ENCODE results near the gene POLR2B. TPM values are rescaled to one million over a fixed set of nuclear protein-coding genes. Genes with fewer than 3 reads are reported as not detected.

Gene POLR2B
- total and polyA plus RNA-seq, 2 of the 8 experiments (the other 6 are each of a cell fraction or from before 2014, with no cell fraction given), result 59.3 to 115 TPM

DNA sequence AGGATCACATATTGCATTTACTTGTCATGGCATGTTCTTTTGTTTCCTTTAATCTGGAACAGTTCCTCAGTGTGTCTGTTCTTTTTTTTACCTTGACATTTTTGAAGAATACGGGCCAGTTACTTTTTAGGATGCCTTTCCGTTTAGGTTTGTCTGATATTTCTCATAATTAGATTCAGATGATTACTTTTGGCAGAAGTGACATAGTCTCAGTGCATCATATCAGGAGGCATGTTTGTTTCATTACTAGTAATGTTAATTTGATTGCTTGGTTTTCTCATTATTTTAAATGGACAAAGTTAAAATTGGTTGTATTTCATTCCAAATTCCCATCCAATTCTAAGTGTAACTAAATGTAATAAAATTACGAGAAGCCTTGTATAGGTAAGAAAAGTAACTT, 8.3 kb downstream of the POLR2B start:
- Histone ChIP-seq H3K36me3 (ENCODE audit: control insufficient read depth in 2 of 4, insufficient read depth in 4 of 4, low read length in 3 of 4) (peaks cover 0 to 53% (median 25%) of the 10 kb centered on the region in 4 experiments; a peak in 6 of 8 replicates), H4K91ac (replicated peaks; ENCODE audit: insufficient read length, low read length) (no peak overlapping the region), H3K23me2 (ENCODE audit: low read depth, low read length) (no peaks in the 10 kb centered on the region), H4K20me1 (replicated peaks in 1 of 2; ENCODE audit: control insufficient read depth in 1 of 2, insufficient read depth in 2 of 2, low read length in 2 of 2) (peaks cover 2 to 20% of the 10 kb centered on the region in 2 experiments), H3K4me3 (ENCODE audit: extremely low read depth in 1 of 4, insufficient read depth in 2 of 4, low read depth in 3 of 4, low read length in 4 of 4) (no peak overlapping the region), H3K4ac (replicated peaks; ENCODE audit: insufficient read length, low read depth, low read length) (no peak overlapping the region), H3K18ac (ENCODE audit: extremely low read depth, low read length) (no peak overlapping the region), H4K5ac (ENCODE audit: insufficient read length, low read depth, low read length) (no peak overlapping the region), H4K8ac (ENCODE audit: extremely low read depth, insufficient read depth, low read length) (no peak overlapping the region), H3K79me2 (ENCODE audit: control insufficient read depth in 1 of 2, insufficient read depth in 2 of 2, low read length in 2 of 2) (peaks cover 12 to 75% of the 10 kb centered on the region in 2 experiments), H3K27ac (ENCODE audit: low read depth, low read length) (no peak overlapping the region), H2BK20ac (ENCODE audit: low read length) (no peak overlapping the region), H2BK5ac (ENCODE audit: low read depth, low read length) (no peak overlapping the region), H2AK5ac (ENCODE audit: low read depth, low read length) (no peak overlapping the region), H3K27me3 (replicated peaks in 1 of 4; ENCODE audit: control insufficient read depth in 3 of 4, extremely low read depth in 1 of 4, insufficient read depth in 3 of 4, low read length in 3 of 4) (no peaks in the 10 kb centered on the region), H3K9me3 (ENCODE audit: insufficient read depth in 2 of 2, low read depth in 1 of 2, low read length in 1 of 2) (no peaks in the 10 kb centered on the region), H2BK120ac (replicated peaks; ENCODE audit: low read depth, low read length) (no peak overlapping the region), H2AFZ (ENCODE audit: low read length) (no peak overlapping the region), H3K79me1 (ENCODE audit: low read depth, low read length) (peaks cover 8% of the 10 kb centered on the region), H3K4me2 (ENCODE audit: insufficient read depth in 1 of 2, low read depth in 2 of 2, low read length in 2 of 2) (no peak overlapping the region), H2BK12ac (ENCODE audit: low read depth, low read length) (no peak overlapping the region), H3K9ac (replicated peaks in 1 of 4; ENCODE audit: extremely low read depth in 1 of 4, low read depth in 3 of 4, low read length in 3 of 4) (no peak overlapping the region), H2BK15ac (ENCODE audit: low read length) (no peak overlapping the region), H3K14ac (ENCODE audit: insufficient read length) (no peak overlapping the region), H3K4me1 (replicated peaks in 1 of 4; ENCODE audit: control insufficient read depth in 3 of 4, insufficient read depth in 4 of 4, low read length in 3 of 4) (no peaks in the 10 kb centered on the region), H3K23ac (ENCODE audit: insufficient read length) (no peak overlapping the region), H3K56ac (replicated peaks; ENCODE audit: insufficient read length, low read depth, low read length) (no peak overlapping the region)
- TF ChIP-seq SIRT6 (IDR thresholded peaks at IDR 0.05; ENCODE audit: low read length) (no peak), FOSL1 (IDR thresholded peaks at IDR 0.05; ENCODE audit: insufficient read depth, low read depth, low read length) (no peak), BACH1 (IDR thresholded peaks at IDR 0.05; ENCODE audit: low read length) (no peak), SP2 (IDR thresholded peaks at IDR 0.05; ENCODE audit: low read length) (no peak), TEAD4 (IDR thresholded peaks at IDR 0.05; ENCODE audit: low read depth, low read length) (no peak), MAFK (IDR thresholded peaks at IDR 0.05; ENCODE audit: low read depth, low read length) (no peak), EZH2 (IDR thresholded peaks at IDR 0.05; ENCODE audit: low read depth, low read length, severe bottlenecking) (no peak), RBBP5 (IDR thresholded peaks at IDR 0.05; ENCODE audit: borderline replicate concordance, low read depth, low read length) (no peak), PHF8 (conservative IDR thresholded peaks at IDR 0.05; ENCODE audit: low read depth, low read length) (no peak), CBX8 (IDR thresholded peaks at IDR 0.05; ENCODE audit: borderline replicate concordance, low read depth, low read length) (no peak)
- TF ChIP-seq, protein P1, sequence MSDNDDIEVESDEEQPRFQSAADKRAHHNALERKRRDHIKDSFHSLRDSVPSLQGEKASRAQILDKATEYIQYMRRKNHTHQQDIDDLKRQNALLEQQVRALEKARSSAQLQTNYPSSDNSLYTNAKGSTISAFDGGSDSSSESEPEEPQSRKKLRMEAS (IDR thresholded peaks at IDR 0.05), result no peak
- POLR2A ChIA-PET (ENCODE audit: partially characterized antibody), result interaction anchor here (2.8 kb wide), 1 partner anchor 8 kb away, joined by 22 read pairs; the partner anchor contains the start of genes NOA1 and POLR2B
- DNase-seq (ENCODE audit: low read depth in 1 of 2, low spot score in 2 of 2), result no peak
- 87% methylated on average over 3 of the region's 3 CpGs; no CpG with 5 or more reads in 1 of the 2 experiments for WGBS, 2 experiments (ENCODE audit: extremely low coverage in 1 of 2, insufficient coverage in 1 of 2, insufficient read length in 1 of 2, insufficient replicate concordance in 2 of 2, low coverage in 1 of 2, low lambda C conversion rate in 2 of 2, missing lambda C conversion rate in 1 of 2)
- FAIRE-seq, result no peak
- CTCF ChIA-PET (ENCODE audit: partially characterized antibody), result no interaction called here
